KOPT-K1 (cell line): ENCODE measurements around the gene RTP5.
"Not testable (repeated sequence)": the region's sequence is repeated elsewhere in the genome, so short reads cannot be mapped to it uniquely, and the experiment has no call there.

Source experiments
- H3K27ac ChIP-seq: fragments of 200-600 bp; sonication (generic); 2 replicates; pipeline ENCODE4 v1.5.1; 2016; ENCODE audit warnings: antibody characterized with exemption, mild to moderate bottlenecking, low read depth, low read length; ENCODE audit not compliant: poor library complexity, severe bottlenecking
- H3K36me3 ChIP-seq: fragments of 200-600 bp; sonication (generic); 2 replicates; pipeline ENCODE4 v1.5.1; 2017; ENCODE audit warnings: antibody characterized with exemption, mild to moderate bottlenecking, low read length, moderate library complexity; ENCODE audit not compliant: insufficient read depth
- H3K9me3 ChIP-seq: fragments of 200-600 bp; sonication (generic); 2 replicates; pipeline ENCODE4 v1.5.1; 2017; ENCODE audit warnings: antibody characterized with exemption, low read length, mild to moderate bottlenecking; ENCODE audit not compliant: insufficient read depth, poor library complexity, severe bottlenecking

The RTP5 gene

DNA sequence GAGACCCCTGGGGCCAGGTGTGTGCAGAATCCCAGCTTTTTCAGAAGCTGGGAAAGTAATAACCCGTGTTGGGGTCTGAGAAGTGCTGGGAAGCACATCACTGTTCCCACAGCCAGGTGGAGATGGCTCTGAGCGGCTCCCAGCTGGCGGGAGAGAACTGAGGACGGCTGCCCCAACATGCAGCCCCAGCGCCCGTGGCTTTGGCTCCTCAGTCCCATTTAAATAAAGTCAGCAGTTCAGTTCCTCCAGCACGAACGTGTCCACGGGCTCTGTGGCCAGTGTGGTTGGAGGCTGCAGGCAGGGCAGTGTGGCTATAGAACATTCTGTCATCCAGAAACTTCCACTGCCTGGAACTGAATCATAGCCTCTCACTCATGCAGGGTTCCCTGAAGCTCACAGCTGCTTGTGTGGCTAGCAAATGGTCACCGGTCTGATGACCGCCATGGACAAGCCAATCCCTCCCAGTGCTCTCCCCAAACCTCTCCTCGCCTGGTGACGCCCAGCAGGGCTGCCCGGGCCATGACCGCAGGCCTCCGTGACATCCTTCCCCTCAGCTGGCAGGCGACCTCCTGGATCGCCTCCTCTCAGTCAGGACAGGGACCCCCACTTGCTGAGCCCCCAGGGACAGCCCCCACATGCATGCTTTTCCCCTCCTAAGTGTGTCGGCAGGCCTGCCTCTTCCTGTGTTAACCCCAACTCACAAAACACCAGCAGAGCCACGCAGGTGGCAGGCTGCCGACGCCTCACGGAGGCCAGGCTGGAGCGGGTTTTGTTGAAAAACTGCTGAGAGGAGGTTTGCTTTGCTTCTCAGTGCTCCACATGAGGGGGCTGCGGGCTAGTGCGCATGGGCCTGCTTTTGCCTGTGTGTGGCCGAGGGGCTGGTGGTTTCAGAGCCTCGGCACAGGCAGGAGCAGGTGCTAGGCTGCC lies 1.3 kb downstream of the RTP5 start:
- H3K36me3 ChIP-seq: no peaks in the 10 kb centered on the region
- H3K27ac ChIP-seq: peak overlapping the region; percentile 95
- H3K9me3 ChIP-seq: no peaks in the 10 kb centered on the region

GRCh38 chr2:241871538-241872312 lies 2.2 kb downstream of the RTP5 start:
- peak overlapping the region; percentile 95 for H3K27ac ChIP-seq
- H3K9me3 ChIP-seq: no peaks in the 10 kb centered on the region
- H3K36me3 ChIP-seq: no peaks in the 10 kb centered on the region

DNA sequence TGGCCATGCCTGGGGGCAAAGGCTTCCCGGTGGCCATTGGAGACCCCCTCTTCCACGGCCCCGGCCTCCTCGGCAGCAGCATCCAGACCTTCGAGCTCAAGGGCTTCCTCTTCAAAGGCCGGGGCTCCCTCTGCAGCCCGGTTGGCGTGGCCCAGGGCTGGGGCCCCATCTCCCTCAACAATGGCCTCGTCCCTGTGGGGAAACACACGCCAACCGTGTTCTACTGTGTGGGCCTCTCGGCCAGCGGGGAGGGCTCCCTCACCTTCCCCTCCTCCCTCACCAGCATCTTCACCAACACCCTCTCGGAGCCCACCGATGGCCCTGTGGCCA lies 2.7 kb downstream of the RTP5 start:
- H3K36me3 ChIP-seq: no peaks in the 10 kb centered on the region
- peak overlapping the region; percentile 95 for H3K27ac ChIP-seq
- H3K9me3 ChIP-seq: no peaks in the 10 kb centered on the region

GRCh38 chr2:241873081-241873802 lies 3.7 kb downstream of the RTP5 start:
- Histone ChIP-seq H3K27ac (no peak overlapping the region), H3K36me3 (no peaks in the 10 kb centered on the region), H3K9me3 (no peaks in the 10 kb centered on the region)

- Histone ChIP-seq H3K9me3 (no peaks in the 10 kb centered on the region), H3K36me3 (no peaks in the 10 kb centered on the region), H3K27ac (no peak overlapping the region)
These were observed 4.2 kb downstream of the RTP5 start for GRCh38 chr2:241873803-241874110.

- no peaks in the 10 kb centered on the region for H3K9me3 ChIP-seq
- H3K36me3 ChIP-seq: no peaks in the 10 kb centered on the region
- no peak overlapping the region for H3K27ac ChIP-seq
These were observed 4.9 kb downstream of the RTP5 start for GRCh38 chr2:241874277-241874925.

DNA sequence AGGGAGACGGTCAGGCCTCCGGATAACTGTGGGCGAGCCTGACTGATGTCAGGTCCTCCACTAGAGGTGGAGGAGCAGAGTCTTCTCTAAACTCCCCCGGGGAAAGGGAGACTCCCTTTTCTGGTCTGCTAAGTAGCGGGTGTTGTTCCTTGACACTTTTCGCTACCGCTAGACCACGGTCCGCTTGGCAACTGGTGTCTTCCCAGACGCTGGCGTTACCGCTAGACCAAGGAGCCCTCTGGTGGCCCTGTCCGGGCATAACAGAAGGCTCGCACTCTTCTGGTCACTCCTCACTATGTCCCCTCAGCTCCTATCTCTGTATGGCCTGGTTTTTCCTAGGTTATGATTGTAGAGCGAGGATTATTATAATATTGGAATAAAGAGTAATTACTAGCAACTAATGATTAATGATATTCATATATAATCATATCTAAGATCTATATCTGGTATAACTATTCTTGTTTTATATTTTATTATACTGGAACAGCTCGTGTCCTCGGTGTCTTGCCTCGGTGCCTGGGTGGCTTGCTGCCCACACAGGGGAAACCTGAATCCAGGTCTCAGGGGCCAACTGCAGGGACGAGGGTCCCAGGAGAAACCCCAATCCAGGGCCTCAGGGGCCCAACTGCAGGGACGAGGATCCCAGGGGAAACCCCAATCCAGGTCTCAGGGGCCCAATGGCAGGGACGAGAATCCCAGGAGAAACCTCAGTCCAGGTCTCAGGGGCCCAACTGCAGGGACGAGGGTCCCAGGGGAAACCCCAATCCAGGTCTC lies 6.4 kb downstream of the RTP5 start:
- not testable (repeated sequence) for H3K36me3 ChIP-seq, H3K27ac ChIP-seq, H3K9me3 ChIP-seq

DNA sequence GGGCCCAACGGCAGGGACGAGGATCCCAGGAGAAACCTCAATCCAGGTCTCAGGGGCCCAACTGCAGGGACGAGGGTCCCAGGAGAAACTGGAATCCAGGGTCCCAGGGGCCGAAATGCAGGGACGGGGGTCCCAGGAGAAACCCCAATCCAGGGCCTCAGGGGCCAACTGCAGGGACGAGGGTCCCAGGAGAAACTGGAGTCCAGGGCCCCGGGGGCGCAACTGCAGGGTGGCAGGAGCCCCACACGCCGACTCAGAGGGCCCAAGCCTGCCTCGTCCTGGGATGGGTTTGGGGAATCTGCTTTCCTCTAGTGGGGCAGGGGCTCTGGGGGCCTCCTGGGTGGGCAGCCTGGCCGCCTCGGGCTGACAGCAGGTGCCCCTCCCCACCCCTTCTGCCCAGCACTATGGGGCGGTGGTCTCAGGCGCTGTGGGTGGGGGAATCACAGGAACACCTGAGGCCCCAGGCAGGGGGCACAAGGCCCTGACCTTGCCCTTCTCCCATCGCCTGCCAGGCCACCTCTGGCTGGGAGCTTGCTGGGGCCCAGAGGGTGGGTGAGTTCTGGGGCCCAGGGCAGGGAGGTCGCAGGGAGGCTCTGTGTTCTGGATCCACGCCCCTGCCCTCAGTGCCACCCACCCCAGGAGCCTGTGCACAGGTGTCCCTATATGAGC lies 7.1 kb downstream of the RTP5 start:
- Histone ChIP-seq H3K27ac (no peak overlapping the region), H3K9me3 (no peaks in the 10 kb centered on the region), H3K36me3 (no peaks in the 10 kb centered on the region)

DNA sequence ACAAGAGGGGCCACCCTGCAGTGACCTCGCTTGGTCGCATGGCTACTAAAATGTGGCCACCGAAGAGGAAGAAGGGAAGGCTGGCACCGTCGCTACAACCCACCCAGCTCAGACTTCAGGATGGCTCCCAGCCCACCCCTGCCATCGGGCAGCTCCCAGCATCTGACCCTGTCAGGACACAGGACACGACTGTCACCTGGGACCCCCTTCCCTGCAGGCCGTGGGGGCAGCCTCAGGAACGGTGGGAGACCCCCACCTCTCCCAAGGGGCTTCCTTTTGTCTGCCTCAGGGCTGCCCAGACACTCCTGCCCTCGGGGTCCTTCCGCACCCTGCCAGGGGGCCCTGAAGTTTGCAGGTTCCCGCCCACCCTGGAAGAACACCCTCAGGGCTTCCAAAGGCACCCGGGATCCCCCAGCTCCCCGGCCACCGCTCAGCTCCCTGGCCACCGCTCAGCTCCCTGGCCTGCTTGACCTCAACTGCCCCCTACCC lies 7.7 kb downstream of the RTP5 start:
- Histone ChIP-seq H3K36me3 (no peaks in the 10 kb centered on the region), H3K9me3 (no peaks in the 10 kb centered on the region), H3K27ac (no peak overlapping the region)

DNA sequence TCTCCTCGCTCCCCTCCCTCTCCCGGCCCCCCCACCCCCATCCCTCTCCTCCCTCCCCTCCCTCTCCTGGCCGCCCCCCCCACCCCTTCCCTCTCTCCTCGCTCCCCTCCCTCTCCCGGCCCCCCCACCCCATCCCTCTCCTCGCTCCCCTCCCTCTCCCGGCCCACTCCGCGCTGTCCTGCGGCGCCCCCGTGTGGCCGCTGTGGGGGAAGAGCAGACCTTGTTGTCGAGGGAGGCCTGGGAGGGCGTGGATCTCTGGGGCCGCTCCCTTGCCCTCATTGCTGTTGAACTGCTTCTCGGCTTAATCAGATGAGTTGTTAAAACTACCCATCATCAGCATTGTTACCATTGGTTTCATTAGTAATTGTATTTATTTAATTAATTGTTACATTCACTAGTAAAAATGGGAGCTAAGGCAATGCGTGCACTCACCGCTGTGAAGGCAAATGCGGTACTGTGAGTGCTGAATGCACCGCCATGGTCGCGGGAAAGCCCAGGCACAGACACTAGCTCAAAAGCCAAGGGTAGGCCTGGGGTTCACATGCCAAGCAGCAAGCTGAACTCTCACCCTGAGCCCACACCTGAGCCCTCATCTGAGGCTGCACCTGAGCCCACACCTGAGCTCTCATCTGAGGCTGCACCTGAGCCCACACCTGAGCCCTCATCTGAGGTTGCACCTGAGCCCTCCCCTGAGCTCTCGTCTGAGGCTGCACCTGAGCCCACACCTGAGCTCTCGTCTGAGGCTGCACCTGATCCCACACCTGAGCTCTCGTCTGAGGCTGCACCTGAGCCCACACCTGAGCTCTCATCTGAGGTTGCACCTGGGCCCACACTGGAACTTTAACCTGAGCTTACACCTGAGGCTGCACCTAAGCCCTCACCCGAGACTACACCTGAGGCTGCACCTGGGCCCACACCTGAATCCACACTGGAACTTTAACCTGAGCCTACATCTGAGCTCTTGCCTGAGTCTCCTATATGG lies 8.8 kb downstream of the RTP5 start:
- H3K36me3 ChIP-seq: no peaks in the 10 kb centered on the region
- H3K27ac ChIP-seq: no peak overlapping the region
- no peaks in the 10 kb centered on the region for H3K9me3 ChIP-seq

- no peaks in the 10 kb centered on the region for H3K9me3 ChIP-seq
- no peak overlapping the region for H3K27ac ChIP-seq
- H3K36me3 ChIP-seq: peaks cover 4% of the 10 kb centered on the region
These were observed 9.8 kb downstream of the RTP5 start for GRCh38 chr2:241879326-241879725.

DNA sequence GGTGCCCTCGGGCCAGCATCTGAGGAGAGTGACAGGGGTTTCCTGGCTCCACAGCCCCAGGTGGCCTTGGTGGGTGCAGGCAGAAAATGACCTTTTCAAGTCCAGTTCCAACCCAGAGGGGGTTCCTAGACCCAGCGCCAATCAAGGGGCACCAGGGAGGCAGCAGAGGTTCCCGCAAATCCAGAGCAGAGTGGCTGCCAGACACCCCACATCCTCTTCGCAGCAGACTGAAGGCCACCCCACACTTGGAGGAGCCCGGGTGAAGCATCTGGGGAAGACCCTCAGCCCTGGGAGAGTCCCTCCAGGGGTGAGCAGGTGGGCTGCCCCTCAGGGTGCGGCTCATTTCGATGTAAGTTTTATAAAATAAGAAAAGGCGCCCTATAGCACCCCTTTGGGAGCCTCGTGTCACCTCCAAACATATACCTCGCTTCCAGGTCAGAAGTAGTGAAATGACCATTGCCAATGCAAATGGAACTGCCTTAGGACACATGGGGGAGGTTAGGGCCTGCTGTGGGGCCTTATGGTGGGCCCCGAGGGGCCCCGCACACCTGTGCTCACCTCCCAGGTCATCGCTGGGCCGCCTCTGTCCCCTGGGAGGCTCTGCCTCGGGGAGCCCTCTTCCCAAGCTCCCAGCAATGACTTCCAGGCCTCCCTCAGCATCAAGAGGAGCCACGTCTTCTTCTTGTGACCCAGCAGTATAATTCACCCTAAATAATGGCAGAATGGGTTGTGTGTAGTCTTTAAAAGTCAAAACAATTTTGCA lies 11.0 kb downstream of the RTP5 start:
- Histone ChIP-seq H3K9me3 (no peaks in the 10 kb centered on the region), H3K27ac (peak overlapping the region; percentile 93)

More for the DNA sequence above, 11.0 kb downstream of the RTP5 start:
- peaks cover 14% of the 10 kb centered on the region for H3K36me3 ChIP-seq
